CD4-positive, alpha-beta T cell treated with Interleukin-4 for 1 hour (primary cell): ENCODE measurements around the gene MAP7.

Experiments used
- DNase-seq, 2 donors: peaks; one replicate each; pipeline ENCODE4 v3.0.0-alpha.2; 2020 to 2022

MAP7 gene

DNA sequence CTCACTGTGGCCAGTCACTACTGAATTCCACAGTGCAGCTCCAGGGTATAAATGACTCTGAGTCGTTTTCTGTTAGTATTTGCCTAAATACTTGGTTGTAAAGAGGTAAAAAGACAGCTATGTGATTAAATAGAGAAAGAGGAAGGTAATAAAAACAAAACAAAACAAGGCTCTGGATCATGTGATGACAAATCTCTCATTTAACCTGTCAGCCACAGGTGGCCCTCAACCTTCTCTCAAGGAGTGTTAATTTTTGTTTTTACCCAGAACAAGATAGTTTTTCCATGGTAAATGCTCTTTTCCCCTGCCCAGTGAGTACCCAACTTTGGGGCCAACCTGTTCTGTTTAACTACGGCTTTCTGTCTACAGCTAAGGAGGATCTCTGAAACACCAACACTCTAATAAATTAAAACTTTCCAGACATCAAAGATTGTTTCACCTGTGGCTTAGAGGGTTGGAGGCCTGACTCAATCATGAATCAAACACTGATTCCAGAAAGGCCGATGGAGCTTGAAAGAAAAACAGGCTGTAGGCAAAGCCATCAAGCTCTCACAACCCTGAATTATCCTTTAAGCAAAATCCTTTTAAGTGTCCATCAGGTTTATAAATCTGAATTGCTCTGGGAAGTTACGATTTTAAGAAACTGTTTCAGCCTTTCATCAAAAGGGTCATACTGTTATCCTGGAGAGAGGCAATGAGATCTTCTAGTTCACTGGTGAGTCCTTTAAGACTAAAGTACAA lies 179.1 kb downstream of the MAP7 start:
- no peak for DNase-seq

DNA sequence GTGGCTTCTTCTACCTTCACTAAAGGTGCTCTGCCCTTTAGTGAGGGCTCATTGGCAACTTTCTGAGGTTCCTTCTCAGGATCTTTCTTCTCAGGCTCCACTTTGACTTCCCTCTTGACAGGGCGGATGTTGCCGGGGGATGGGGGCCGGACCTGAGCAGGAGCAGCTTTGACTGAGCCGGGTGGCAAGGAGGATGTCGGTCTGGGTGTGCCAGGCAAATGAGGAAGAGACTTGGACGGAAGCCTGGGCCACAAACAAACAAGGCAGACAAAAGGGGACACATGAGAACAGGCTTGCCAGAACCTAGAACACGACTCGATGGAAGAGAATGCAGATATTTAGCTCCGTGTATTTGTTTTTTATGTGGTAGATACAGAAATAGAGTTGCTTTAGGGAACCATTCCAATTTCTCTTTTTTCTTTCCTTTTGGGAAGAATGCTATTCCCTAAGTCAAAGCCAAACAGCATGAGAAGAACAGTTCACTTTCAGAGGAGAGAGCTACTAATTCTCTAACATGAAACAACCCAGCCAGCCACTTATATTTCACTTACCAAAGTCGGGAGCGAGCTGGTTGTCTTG lies 184.4 kb downstream of the MAP7 start:
- peak; percentile 15 to 66 for DNase-seq

DNA sequence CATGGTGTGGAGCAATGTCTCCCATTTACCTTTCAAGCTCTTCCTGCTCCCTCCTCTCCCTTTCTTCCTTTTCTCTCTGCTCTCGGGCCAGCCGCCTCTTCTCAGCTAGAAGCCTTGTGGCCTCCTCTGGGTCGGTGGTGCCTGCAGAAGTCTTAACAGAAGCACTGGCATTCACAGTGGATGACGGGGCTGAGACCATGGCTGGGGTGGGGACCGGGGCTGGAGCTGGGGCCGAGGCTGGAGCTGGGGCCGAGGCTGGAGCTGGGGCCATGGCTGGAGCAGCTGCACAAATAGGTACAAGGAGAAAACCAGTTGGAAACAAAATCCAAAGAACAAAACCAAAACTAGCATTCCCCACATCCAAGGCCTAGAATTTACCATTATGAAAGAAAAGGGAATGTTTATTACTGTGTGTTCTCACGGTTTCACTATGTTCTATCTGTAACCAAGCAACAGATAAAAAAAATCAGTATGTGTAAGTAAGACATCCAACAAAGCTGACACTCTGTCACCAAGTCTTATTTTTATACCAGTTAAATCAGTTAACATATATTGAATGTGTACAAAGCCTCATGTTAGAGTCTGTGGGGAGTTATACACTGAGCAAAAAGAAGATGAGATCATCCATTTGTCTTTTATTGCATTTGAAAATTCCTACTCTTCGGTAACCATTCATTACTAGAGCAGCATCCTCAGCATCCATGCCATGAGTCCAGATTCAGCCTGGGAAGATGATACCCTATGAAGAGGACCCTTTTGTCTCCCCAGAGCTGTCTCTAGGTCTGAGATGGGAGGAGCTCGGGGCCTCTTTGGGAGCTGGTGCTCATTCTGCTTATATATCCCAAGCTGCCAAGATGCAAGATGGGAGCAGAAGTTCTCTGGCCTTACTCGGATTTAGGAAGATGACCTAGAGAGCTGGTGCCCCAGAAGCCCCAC lies 187.5 kb downstream of the MAP7 start:
- no peak for DNase-seq

DNA sequence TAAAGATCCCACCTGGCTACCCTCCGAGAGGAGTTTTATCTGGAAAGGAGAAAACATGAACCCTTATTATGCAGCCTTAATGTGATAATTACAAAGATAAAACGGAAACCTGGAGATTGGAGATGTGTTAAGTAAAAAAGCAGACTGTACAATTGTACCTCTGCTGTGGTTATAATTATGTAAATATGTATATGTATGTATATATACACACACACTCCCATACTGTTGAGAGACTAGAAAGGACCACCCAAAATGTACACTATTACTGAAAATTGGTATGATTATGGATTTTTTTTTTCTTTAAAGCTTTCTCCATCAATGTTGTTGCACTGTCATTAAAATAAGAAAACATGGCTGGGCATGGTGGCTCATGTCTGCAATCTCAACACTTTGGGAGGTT lies 188.4 kb downstream of the MAP7 start:
- DNase-seq, result no peak

DNA sequence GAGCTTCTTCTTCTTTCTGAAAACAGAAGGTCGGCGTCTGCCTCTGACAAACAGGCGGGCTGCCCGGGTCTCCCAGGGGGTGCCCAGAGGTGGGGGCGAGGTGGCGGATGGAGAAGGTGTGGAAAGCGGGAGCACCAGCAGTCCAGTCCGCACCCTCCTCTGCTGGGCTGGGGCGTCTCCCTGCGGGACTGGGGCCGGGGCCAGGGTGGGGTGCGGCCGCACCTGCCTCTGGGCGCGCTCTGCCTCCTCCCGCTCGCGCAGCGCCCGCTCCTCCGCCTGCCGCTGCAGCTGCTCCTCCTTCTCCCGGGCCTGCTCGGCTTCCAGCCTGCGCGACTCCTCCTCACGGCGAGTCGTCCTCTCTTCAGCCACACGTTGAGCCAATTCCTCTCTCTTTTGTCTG lies 189.4 kb downstream of the MAP7 start:
- no peak for DNase-seq

DNA sequence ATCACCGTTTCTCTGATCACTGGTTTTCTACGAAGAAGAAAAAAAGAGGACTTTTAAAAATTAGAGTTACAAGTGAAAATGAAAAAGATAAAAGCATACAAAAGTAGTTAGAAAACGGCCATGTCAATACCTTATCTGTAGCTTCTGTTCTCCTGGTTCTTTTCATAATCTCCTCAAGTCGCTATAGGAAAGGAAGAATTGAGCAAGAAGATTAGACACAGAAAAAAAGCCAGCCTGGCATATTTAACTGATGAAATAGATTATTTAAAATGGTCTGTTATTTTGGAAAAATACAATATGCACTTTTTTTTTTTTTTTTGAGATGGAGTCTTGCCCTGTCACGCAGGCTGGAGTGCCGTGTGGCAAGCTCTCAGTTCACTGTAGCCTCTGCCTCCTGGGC lies 190.4 kb downstream of the MAP7 start:
- no peak for DNase-seq

DNA sequence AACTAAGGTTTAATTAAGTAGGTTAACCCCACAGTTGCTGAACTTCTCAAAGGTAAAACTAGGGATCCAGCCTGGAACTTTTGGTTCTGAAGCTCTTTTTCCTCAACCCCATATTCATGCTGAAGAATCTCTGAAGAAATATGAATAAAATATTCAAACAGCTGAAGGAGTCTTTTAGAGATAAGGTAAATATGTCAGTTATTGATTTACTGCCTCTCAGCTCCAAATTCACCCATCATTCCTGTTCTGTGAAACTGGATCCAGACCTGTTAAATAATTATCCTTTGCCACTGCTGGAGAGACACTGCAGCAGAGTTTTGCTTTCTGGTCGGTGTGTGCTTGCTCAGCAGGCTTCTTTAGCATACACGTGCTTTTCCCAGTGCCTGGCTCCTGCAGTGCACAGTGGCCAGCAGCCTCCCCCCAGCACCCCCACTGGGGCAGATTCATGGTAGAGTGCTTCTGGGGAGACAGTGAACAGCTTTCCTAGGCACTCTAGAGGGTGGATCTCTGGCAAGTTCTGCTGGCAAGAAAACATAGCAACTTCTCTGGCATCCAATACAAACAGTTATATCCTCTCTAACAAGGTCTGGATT lies 198.6 kb downstream of the MAP7 start:
- no peak for DNase-seq

DNA sequence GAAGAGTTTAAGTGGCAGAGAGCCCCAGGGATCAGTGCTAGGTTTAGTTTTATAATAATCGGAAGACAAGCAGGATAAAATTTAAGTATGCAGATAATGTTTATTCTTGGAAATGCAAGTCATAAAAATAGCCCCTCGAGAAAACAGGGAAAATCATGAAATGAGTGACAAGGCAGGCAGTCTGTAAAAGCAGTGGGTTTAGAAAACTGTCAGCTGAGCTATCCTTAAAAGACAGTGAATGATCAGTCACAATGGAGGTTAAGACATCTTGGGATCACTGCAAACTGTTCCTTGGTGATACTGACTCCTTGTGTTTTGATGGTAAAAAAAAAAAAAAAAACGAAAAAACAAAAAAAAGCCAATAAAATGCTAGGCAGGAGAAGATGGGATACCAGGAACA lies 199.3 kb downstream of the MAP7 start:
- DNase-seq, result no peak

DNA sequence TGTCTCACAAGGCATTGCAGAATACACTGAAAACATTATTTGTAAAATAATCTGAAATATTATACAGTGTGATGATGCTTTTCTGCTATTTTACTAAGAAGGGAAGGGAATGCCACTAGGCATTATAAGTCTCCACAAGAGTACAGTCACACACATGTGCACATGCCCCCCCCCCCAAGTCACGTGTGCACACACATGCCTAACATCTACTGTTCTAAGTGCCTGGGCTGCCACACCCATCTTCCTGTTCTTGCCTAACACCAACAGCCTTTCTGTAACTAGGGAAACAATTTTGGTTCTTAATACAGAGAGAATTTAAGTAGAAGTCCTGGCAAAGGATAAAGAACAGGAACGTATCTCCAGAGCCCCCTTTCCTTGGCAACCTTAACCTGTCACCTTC lies 202.4 kb downstream of the MAP7 start:
- DNase-seq, result peak in 1 of 2 donors; percentile 30

DNA sequence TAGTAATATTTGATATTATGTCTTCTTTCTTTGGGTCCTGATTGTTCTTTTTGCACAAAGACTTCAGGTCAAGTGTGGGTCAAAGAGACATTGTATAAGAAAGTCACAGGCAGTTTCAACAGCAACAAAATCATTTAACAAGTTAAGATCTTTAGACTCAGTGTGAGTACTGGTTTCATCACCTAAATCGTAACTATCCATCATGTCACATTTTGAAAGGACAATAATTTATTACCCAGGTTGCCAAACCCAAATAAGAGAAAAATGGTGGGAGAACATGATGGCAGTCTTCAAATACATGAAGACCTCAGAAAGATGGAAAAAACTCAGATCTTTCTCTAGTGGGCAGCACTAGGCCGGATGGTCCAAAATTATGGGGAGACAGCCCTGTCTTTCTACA lies 205.1 kb downstream of the MAP7 start:
- no peak for DNase-seq

DNA sequence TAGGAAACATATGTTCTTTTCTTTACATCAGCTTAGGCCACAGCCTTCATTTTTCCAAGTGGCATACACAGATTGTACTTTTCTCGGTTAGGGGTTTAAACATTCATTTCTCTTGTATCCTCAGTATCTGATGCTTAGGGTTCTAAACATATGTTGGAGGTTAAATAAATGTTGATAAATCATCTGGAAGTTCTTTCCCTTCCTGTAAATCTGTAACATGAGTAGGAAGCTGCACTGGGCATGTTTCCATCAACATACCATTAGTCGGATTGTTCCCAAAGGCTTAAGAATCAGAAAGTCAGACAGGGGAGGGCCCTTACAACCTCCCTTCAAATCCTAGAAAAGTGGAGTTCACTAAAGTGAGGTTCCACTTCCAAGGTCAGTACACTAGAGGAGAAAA lies 205.8 kb downstream of the MAP7 start:
- DNase-seq, result no peak

DNA sequence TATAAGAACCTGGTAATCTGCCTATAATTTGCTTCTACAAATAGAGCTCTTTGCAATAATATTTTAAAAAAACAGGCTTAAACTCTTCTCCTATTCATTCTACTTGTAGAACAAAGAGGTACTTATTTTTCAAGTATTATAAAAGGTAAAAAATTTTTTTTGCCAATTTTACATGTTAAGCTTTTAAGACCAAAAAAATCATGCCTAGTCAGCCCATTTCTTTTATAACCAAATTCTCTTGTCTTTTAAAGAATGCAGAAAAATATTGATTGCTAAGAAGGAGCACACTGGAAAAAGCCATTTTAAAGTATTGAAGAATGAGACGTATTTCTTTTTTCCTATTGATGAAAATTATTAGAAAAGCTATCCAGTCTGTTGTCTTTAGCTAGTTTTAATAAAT lies 206.5 kb downstream of the MAP7 start:
- DNase-seq, result no peak

DNA sequence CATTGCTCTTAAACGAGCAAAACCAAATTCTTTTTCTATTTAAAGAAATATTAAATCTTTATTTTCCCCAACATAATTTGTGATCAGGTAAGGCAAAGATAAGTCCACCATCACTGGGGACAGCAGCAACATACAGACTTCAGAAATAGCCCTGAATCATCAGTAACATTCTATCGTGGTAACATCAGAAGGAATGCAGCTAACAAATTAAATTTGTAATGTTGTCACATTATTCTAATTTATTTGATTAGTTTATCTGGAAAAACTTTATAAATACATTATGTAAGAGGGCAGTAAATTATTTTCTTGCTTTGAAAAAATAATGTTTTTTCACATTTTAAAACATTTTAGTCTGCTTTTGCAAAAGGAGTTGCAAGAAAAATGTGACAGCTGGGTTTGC lies 206.9 kb downstream of the MAP7 start:
- no peak for DNase-seq

DNA sequence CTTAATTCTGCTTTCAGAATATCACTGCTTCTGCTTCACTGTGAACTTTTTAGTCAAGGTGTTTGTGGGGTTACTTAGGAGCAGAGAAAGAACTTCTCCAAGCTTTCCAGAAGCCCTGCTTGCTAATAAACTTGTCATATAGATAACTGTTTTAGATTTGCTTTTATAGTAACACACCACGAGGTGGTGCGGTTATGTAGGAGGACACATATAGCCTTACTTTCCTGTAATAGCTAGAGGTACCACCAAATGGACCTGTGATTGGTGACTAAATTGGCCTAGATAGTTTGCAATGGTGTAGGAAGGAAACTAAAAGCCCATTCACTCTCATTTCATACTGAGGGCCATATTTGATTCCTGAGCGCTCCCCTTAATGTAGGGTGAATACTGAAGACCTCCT lies 208.3 kb downstream of the MAP7 start:
- DNase-seq, result no peak

DNA sequence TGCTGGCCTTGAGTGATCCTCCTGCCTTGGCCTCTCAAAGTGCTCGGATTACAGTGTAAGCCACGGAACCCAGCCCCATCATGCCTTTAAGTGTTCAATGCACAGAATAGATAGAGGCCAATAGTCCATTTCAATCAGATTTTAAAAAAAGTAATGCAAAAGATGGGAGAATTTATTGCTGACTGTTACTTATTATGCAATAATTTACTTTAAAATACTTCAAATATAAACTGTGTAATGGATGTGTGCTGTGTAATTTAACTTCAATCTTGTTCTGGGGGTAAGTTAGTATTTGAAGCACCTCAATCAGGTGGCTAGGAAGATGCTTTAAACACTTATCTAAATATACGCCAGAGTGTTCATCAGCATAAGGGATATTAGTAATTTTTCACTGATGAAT lies 208.9 kb downstream of the MAP7 start:
- DNase-seq, result no peak

DNA sequence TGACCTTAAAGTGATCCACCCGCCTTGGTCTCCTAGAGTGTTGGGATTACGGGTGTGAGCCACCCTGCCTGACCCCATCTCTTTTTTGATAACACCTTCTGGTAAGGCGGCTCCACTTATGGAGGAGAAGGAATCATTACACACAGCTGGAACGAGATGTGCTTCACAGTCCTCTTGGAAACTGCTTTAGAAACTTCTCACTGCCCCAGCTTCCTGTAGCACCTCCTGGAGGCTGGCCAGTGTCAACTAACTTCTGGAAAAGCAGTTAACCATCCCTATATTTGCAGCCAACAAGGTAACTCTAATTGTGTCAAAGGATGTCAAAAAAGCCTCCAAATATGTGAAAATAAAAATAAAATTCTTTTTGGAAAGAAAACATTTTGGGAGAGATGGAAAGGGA lies 211.7 kb downstream of the MAP7 start:
- no peak for DNase-seq

DNA sequence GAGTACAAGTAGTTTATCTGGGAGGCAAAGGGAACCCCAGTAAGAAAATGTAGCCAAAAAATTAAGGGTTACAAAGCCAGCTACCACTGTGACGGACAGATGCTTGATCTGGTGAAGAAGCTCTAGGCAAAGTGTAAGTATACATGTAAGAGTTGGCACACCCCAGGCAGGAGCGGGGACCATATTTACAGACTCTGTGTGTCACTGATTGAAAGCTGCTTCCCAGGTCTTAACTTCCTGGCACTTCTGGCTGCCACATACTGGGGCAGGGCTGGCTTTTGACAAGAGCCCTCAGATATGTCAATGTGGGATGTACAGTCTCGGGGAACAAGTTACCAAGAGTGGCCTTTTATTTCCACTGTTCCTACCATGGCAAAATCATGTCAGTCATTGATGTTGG lies 212.6 kb downstream of the MAP7 start:
- DNase-seq, result no peak

DNA sequence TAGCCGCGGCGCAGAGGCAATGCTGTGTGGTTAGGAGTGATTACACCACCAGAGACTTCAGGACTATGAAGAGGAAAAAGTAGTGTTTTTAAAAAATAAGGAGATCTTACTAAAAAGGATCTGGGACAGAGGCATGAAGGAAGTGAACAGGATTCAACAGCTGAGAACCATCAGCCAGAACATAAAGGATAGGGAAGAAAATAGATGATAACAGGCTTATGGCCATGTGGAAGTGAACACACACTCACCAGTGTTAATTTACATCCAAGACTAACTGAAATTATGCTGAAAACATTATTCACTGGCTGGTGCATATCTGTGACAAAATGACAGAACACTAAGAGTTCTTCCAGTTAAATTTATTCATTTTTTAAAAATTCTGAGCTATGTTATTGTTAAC lies 213.1 kb downstream of the MAP7 start:
- no peak for DNase-seq

DNA sequence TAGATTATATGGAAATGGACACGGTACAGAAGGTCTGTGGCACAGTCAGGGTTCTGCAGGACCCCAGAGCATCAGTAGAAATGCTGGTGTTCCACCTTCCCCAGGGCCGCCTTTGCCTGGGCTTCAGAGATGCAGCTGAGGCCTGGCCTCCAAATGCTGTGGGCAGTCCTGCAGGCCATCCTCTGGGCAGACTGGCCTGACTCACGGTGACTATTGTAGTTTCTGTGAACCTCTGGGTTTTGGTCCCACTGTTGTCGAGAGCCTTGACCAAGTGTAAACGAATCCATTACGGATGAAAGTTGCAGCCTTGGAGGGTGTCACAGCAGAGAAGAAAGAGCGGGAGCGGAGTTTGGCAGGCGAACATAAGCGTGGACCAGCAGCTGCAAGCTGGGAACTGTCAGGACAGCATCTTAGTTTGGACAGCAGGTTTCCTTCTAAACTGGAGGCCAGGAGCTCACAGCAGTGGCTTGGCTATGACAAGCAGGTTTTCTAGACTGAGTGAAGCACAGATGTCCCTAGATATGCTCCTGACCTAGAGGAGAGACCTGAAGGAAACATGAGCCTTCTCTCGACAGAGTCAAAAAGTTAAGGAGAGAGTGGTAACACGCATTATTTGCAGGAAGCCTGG lies 214.4 kb downstream of the MAP7 start:
- no peak for DNase-seq

DNA sequence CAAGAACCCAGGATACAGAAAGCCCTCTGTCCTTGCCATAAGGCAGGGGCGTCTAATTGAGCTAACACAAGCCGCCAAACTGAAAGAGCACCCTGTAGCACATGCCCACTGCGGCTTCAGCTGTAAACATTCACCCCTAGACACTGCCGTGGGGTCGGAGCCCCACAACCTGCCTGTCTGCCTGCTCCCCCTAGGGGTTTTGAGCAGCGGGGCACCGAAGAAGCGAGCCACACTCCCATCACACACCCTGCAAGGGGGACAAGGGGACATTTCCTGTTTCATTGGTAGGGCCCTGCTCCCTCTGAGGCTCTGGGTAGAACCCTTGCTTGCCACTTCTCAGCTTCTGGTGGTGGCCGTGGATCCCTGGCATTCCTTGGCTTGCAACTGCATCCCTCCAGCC lies 215.4 kb downstream of the MAP7 start:
- DNase-seq, result no peak

DNA sequence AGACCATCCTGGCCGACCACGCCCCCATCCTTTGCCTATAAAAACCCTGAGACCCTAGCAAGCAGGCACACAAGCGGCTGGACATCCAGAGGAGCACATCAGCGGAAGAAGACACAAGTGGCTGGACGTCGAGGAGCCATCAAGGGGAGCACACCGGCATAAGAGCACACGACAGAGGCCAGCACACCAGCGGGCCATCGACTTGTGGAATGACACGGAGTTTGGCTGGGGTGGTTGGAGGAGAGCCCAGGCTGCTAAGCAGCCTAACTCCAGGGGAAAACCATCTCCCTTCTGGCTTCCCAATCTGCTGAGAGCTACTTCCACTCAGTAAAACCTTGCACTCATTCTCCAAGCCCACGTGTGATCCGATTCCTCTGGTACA lies 215.8 kb downstream of the MAP7 start:
- DNase-seq, result no peak

DNA sequence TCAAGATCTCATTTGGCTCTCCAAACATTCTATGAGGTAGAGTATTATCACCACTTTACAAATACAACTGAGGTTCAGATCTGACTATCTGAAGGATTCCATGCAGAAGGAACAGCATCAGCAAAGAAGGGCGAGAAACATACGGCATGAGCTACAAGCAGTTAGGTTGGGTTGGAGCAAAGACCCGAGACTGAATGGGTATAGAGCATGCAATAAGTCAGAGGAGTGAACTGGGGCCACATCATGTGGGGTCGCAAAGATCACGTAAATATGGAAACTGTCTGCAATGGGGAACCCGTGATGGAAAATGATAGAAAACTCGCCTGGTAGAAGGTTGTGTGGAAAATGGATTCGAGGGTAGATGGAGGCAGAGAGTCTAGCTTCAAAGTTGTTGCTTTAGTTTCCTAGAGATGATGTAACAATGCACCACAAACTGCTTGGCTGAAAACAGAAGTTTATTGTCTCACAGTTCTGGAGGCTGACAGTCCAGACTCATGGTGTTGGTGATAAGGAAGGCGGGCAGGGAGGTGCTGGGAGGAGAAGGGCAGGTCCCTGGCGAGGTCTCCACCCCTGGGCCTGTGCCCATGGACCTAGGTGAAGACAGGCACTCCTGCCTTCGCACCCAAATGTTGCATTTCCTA lies 216.3 kb downstream of the MAP7 start:
- no peak for DNase-seq

DNA sequence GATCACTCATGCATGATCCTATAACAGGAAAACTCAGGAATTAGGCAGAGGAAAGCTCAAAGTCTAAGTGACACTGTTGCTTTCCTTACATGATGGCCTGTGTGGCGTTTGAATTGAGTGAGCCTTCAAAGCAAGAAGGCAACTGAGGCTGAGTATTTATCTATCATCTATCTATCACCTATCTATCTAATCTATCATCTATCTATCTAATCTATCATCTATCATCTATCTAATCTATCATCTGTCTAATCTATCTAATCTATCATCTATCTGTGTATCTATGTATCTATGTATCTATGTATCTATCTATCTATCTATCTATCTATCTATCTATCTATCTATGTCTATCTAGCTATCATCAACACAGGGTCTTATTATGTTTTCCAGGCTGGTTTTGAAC lies 218.8 kb downstream of the MAP7 start:
- DNase-seq, result no peak
